ENCODE measurements around the gene TOGARAM1.

DNA sequence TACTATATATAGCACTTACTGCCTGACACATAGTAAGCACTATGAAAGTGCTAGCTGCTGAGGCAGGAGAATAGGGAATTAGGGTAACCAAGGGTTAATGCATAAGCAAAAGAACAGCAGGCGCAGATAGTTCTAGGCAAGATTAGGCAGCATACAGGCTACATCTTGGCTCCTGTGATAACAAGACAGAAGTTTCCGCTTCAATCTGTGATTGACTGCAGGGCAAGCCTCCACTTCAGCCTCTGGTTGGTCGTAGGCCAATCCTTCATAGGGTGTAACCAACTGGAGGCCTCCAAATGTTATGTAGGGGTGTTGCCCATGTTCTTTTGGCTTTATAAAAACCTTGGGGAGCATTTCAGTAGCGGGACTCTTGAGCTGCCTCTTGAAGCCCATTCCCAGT is 47.1 kb upstream of the TOGARAM1 start:
- TF ChIP-seq, protein P1, sequence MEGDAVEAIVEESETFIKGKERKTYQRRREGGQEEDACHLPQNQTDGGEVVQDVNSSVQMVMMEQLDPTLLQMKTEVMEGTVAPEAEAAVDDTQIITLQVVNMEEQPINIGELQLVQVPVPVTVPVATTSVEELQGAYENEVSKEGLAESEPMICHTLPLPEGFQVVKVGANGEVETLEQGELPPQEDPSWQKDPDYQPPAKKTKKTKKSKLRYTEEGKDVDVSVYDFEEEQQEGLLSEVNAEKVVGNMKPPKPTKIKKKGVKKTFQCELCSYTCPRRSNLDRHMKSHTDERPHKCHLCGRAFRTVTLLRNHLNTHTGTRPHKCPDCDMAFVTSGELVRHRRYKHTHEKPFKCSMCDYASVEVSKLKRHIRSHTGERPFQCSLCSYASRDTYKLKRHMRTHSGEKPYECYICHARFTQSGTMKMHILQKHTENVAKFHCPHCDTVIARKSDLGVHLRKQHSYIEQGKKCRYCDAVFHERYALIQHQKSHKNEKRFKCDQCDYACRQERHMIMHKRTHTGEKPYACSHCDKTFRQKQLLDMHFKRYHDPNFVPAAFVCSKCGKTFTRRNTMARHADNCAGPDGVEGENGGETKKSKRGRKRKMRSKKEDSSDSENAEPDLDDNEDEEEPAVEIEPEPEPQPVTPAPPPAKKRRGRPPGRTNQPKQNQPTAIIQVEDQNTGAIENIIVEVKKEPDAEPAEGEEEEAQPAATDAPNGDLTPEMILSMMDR (IDR thresholded peaks at IDR 0.05; ENCODE audit: insufficient read depth, low read length, poor library complexity, severe bottlenecking) = no peak
- TF ChIP-seq EZH2phosphoT487 (conservative IDR thresholded peaks at IDR 0.05; ENCODE audit: low read length) = no peak
